ENCODE measurements around the gene CMIP.
"Not testable (repeated sequence)": the region's sequence is repeated elsewhere in the genome, so short reads cannot be mapped to it uniquely, and the experiment has no call there.

CMIP gene

DNA sequence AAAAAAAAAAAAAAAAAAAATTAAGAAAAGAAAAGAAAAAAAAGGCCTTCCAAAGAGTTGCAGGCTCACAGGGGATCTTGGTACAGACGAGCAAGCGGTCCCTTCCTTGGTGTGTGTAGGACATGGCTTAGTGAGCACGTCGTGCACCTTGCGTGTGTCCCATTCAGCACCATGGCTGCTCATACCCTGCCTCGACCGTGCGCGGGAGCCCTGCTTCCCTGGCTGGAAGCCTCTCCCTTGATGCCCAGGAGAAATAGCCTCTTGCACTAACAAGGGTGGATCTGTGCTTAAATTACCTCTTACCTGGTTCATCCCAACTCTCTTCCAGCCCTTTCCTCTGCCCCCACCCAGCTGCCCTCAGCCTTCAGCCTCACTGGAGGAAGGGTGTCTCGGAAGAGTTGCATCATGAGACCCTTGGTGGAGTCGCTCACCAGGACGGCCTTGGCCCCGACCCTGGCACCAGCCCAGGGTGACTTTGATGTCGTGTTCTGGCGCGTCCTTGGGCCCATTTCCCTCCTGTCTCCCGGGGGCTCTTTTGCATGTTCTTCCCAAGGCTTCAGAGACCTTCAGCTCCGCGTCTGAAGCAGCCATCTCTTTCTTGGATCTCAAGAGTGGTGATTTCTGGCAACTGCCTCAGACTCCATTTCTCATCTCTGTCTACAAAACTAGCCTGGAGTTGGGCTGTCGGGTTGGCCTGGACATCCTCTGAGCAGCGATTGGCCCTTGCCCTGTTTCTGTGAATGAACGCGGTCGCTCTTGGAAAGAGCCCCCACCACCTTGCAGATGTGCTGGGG lies 127.2 kb downstream of the CMIP start:
- no peak for DNase-seq

DNA sequence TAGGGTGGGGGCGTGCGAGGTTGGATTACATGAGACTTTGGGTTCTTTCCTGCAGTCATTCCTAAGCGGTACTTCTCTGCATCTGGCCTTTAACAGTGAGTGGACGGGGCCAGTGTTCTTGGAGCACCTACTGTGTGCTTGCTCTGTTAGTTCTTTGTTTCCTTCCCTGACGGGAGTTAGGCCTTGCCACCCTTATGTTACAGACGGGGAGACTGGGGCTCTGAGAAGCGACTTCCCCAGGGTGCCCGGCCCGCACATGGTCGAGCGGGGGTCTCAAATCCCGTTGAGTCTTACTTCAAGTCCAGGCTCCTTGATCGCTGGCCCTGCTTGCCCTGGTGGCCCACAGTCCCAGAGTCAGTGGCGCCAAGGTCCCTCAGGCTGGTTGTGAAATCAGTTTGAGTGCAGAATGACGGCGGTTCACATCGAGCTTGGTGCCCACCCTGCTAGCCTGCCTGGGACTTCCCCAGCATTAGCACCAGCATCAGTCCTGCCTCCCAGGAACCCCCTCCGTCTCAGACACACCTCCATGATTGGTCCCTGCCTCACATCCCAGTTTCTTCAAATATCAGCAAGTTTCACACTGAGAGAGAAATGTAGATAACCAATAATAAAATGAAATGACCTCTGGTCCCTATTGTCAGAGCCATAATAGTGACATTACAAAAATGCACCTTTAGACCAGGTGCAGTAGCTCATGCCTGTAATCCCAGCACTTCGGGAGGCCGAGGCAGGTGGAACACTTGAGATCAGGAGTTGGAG lies 128.0 kb downstream of the CMIP start:
- DNase-seq, result no peak

DNA sequence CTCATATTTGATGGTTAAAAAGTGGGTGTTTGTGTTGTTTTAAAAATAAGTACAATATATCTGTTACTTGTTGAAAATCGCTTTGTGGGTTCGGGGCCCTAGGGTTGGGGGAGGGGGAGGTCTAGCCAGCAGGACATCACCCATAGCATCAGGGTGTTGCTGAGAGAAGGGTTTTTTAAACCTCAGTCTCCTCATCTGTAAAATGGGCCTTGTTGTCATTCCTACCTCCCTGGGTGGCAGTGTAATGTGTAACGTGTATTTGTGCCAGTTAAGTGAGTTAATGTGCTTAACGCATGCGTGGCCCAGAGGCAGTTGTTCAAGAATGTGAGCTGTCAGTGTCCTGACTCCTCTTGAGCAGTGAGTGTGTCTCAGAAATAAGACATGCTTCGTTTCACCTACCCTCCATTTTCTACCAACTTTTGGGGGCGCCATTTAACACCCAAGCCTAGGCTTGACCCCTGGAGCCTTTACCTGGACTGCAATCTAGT lies 129.0 kb downstream of the CMIP start:
- no peak for DNase-seq

DNA sequence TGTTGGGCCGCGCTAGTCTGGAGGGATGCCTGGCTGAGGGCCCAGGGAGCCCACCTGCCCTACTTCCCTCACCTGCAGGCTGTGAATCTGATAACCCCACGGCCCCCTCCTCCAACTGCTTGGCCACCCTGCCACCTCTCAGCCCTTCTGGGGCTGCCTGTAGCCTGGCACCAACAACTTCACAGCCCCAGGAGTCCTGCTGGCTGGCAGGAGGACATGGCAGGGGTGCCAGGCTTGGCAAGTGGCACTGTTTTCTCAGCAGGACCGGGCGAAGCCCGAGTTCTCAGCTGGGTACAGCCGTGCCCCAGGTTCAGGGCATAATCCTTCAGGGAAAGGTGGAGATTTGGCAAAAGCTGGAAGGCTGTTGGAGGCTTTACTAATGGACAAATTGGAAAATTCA lies 129.6 kb downstream of the CMIP start:
- DNase-seq, result no peak

DNA sequence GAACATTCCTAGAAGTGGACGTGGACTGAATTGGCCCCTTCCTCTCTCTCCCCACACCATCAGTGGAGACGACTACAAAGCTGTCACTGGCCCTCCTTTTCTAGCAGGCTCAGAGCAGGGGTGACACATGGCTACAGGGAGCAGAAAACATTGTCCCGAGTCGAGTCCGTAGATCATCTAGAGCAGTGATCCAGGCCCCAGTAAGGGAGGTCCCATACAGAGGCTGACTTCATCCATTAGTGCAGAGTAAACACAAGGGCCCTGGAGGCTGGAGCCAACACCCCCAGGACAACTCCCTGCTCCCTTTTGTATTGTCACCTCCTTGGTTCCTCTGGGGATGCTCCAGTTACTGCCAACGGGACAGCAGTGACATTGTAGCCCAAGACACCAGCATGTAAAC lies 130.7 kb downstream of the CMIP start:
- no peak for DNase-seq

DNA sequence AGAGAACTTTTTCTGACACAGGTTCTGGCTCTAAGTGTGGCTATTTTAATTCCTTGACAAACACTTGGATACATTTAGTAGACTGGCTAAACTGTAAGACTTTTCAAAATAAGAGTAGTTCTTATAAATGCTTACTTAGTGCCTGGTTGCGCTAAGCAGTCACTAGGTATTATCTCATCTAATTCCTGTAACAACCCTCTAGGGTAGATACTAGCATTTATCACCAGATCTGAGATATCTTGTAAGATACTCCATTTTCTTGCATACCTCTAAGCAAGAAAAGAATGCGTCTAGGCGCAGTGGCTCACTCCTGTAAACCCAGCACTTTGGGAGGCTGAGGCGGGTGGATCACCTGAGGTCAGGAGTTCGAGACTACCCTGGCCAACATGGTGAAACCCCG lies 131.2 kb downstream of the CMIP start:
- no peak for DNase-seq

DNA sequence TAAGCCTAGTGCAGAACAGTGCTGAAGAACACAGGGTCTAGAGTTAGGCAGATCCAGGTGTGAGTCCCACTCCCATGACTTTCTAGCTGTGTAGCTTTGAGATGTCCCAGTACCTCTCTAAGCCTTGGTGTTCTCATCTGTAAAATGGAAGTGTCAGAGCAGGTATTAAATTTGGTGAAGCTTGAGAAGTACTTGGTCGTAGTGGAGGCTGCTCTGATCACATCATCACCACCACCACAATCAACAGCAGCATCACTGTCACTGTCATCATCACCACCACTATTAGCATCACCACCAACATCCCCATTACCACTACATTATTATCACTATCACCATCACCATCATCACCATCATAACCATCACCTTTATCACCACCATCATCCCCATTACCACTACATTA lies 132.1 kb downstream of the CMIP start:
- DNase-seq, result no peak

DNA sequence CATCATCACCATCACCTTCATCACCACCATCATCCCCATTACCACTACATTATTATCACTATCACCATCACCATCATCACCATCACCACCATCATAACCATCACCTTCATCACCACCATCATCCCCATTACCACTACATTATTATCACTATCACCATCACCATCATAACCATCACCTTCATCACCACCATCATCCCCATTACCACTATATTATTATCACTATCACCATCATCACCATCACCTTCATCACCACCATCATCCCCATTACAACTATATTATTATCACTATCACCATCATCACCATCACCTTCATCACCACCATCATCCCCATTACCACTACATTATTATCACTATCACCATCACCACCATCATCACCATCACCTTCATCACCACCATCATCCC lies 132.7 kb downstream of the CMIP start:
- not testable (repeated sequence) for DNase-seq

DNA sequence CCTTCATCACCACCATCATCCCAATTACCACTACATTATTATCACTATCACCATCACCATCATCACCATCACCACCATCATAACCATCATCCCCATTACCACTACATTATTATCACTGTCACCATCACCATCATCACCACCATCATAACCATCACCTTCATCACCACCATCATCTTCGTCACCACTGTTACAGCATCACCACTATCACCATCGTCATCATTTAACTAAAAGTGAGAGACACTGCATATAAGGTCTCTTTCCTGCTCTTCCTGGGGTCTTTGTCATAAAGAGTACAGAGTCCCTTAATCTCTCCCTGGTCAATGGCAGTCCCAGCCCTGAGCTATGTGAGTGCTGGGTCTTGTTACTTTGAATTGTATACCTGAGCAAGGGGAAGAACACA lies 133.5 kb downstream of the CMIP start:
- no peak for DNase-seq

DNA sequence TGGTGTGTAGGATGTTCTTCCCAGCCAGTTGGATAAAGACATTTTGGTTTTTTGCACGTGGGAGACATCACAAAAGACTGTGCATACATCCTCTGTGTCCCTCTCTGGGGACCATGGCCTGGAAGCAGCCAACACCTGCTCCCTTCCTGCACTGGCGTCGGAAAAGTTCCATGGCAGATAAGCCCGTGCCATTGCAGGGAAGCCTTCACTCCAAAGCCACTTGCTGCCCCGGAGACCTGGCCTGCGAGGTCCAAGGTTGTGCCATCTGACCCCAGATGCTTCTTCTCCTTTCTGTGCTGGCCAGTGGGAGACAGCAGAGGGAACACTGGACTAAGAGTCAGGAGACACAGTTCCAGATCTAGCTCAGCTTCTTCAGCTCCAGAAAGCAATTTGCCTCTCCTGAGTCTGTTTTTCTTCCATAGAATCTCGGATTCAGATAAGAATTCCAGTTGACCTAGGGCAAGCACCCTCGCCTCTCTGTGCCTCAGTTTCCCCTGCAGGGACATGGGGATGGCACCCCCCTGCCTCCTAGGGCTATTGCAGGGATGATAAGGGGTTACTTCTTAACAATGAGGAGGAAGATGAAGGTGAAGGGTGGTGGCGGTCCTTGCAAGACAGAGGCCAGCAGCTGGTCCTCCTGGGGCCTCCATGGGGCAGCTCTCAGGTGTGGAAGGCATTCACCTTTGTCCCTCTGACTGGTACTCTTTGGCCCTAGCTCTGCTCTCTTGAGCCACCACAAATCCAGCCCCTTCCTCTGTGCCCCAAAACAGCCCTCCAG lies 134.2 kb downstream of the CMIP start:
- no peak for DNase-seq

DNA sequence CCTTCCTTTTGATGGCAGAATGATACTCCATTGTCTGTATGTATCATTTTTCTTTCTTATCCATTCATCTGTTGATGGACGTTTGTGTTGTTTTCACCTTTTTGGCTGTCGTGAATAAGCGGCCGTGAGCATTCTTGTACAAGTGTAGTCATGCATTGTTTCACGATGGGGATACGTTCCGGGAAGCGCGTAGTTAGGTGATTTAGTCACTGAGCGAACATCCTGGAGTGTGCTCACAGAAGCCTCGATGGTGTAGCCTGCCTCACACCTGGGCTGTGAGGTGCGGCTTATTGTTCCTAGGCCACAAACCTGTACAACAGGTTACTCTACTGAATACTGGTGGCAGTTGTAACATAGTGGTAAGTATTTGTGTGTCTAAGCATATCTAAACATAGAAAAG lies 136.5 kb downstream of the CMIP start:
- DNase-seq, result no peak

DNA sequence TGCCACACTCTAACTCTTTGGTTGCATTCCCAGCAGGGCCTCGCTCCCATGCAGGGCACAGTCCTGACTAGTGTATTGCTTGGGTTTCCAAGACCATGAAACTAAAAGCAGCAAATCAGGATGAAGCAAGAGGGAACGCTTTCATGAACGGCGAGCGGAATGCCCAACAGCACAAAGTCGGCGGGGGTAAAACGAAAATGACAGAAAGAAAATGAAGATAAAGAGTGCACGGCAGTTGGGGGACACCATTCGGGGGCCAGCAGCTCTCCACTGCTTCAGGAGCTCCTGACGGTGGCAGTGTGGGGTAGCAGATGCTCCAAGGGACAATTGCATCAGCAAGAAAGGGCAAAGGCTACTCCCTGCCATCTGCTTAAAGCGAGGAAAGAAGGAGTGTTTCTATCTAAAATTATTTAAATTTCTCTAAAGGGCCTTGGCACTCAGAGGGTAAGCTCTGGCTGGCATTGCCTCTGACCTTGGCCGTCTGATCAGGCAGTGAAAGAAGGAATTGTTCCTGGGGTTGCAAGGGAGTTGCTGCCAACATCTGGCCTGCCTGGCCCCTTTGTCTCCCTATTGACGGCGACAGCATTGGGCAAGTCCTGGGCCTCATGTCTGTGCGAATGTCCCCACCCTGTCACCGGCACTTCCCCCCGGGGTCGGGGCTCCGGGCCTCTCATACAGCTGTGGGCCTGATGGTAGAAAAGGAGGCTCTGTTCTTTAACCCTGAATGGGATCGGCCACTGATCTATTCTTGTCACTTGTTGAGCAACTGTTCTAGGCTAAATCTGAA lies 138.2 kb downstream of the CMIP start:
- no peak for DNase-seq

DNA sequence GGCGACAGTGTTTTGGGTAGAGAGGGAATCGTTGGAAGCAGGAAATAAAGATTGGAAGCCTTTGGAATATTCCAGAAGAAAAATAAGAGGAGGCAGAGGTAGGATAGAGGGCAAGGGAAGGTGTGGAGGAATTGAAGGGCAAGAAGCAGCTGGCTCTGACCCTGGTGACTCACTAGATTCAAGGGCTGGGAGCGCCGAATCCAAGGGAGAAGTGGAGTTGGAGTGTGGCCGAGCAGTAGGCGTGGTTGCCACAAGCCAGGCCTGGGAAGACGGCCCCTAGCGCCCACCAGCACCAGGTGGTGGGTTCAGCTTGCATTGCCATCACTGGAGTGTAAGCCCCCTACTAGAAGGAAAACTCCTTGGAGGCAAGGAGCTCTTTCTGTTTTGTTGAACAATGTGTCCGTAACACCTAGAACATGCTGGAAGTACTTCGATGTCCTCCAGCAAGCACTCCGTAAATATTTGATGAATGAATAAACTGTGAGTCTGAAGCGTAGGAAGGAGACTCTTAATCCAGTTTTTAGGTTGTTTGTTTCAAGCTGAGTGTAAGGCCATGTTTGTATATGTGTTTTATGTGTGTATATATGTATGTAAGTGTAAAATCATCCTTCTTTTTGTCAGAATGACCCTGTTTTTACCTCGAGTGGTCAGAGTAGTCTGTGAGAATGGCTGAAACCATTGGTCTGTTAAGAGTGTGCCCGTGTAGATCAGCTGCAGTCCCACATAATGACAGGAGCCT lies 139.5 kb downstream of the CMIP start:
- DNase-seq, result no peak

DNA sequence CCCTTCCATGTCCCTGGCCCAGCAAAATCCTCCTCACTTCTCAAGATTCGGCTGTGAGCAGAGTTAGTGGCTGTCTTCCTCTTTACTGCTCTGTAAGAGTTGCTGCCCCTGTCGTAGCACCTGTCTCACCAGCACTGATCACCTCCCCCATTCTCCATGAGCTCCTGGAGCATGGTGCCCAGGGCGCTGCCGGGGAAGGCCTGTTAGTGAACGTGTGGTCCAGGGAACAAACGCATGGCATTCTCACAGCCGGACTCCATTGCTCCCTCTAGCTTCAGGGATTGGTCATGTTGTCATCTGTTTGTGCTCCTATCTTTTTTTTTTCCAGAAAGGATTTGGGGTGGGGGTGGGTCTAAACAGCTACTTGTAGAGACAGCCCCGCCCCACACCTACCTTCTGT lies 141.2 kb downstream of the CMIP start:
- no peak for DNase-seq

DNA sequence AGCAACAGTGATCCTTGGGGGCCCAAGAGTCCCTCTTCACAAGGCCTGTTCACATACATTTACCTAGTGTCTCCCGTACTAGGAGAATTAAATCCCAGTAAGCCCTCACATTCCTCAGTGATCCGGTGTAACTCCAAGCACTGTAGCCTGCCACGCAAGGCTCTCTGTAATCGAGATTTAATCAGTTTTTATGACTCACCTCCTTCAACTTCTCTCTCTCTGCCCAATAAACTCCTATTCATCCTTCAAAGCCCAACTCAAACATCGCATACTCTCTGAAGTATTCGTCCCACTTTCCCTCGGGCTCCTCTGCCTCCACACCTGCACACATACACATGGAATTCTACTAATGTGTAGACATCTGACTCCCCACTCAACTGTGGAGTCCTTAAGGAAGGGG lies 141.8 kb downstream of the CMIP start:
- no peak for DNase-seq

DNA sequence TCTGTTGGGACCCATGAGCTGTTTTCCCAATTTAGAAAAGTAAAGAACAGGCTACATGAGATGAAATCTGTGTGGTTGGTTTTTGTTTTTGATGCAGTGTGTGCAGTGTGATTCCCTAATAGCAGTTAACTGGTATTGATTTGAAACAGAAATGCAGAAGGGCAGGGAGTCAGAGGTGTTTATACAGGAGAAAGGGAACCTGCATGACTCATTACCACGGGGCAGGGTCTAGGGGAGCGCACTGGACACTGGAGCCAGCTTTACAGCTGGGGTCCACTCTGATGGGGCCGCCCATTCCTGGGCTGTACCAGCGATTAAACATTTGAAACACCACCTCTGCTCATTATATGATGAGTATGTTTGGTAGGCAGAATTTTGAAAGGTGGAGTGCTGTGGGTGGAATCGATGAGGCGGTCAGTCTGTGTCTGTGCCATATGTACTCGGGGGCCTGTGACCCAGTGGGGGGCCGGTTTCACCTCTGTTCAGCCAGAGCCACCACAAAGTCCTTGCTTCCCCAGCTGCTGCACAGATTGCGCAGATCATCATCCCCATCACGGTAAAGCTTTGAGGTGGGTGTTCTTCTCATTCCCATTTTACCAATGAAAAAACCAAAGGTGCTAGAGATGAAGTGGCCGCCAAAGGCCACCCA lies 142.5 kb downstream of the CMIP start:
- DNase-seq, result no peak

DNA sequence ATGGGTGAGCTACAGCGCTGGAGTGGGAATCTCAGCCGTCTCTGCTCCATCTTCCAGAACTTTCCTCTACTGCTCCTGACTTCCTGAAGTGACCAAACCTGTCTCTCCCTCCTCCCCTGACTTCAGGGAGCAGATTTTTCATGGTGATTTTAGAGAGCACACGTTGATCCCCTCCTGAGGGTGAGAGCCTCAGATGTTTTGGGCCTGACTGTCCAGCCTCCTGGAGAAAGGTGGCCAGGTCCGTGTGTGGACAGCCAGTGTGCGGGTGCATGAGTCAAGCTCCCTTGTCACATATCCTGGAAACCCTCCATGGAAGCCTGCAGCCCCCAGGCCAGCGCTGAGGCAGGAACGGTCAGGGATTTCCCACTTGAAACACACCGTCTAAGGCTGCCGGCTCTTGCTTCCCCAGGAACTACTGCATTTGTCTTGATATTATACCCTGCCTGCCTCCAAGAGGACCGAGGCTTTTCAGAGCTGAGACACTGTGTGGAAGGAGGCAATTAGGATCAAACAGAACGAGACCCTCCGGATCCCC lies 143.1 kb downstream of the CMIP start:
- no peak for DNase-seq

DNA sequence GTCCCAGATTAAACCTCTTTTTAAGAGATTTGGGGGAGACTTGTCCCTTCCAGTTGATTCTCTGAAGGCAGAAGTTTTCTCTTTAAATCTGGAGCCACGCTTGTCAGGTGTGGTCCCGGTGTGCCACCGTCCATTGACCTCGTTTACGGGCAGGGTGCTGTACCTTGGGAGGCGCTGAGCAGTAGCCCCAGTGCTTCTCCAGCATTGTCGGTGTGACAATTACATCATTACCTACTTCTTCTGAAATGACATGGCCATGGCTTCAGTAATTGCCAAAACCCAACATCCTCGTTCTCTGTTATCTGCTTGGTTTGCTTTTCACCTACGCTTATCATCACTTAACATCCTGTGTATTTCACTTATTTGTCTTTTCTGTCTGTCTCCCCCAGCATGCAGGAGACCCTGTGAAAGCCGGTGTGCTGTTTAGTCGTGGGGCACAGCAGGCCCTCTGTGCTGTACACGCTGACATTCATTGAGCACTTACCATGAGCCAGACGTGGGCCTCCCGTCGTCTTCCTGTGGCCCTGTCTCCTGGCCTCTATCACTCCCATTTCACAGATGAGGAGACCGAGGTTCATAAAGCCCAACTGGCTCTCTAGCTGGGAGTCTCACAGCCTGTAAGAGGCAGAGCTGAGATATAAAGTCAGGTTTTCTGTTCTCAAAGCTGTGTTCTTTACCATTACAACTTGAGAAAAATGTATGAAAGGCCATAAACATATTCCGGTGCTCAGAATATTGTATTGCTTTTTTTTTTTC lies 143.9 kb downstream of the CMIP start:
- no peak for DNase-seq

DNA sequence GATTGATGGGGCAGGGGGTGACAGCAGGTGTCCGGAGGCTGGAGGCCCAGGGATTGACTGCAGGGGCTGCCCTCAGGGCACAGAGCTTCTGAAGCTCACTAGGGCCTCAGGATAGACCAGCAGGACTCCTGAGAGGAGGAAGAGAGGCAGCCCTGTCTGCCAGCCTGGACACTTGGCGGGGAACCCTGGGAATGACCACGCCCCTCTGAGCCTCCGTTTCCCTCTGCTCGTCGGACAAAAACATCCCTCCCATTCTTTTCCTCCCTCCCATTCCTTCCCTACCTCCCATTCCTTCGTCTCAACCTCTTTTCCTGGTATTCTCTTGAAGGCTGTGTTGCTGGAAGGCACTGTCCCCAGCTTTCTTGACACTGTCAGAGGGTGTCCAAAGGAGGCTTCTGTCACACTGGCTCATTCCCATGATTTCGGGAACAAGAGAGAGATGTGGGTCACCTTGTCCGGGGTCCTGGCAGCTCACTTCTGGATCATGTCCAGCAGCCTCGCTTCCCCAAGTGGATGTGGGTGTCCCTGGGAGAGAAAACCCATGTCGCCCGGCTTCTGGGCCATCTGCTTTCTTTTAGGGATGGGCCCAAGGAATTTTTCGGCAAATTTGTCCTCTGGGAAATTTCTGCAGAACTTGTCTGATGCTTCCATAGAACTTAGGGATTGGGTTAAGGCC lies 145.5 kb downstream of the CMIP start:
- no peak for DNase-seq
